NK-92 (cell line): ENCODE results near the gene MYCBPAP.

ENCODE experiments used
- DNase-seq: peaks from one replicate; lab custom pipeline; 2025; ENCODE audit not compliant: unreplicated experiment; lab: John Stamatoyannopoulos, UW

MYCBPAP gene

GRCh38 chr17:50569592-50569991 is 61.4 kb downstream of the MYCBPAP start:
- DNase-seq = no peak

- DNase-seq = no peak
Measured at GRCh38 chr17:50570032-50570431, 61.8 kb downstream of the MYCBPAP start.

GRCh38 chr17:50570528-50570927 is 62.3 kb downstream of the MYCBPAP start:
- no peak for DNase-seq

GRCh38 chr17:50571681-50572080 is 63.4 kb downstream of the MYCBPAP start:
- no peak for DNase-seq

GRCh38 chr17:50572541-50572940 is 64.3 kb downstream of the MYCBPAP start:
- no peak for DNase-seq

- no peak for DNase-seq
Measured at GRCh38 chr17:50573866-50574611, 65.8 kb downstream of the MYCBPAP start.

GRCh38 chr17:50575581-50576210 is 67.5 kb downstream of the MYCBPAP start:
- DNase-seq = no peak

GRCh38 chr17:50576864-50577263 is 68.6 kb downstream of the MYCBPAP start:
- DNase-seq = no peak

GRCh38 chr17:50577451-50577954 is 69.3 kb downstream of the MYCBPAP start:
- DNase-seq = no peak

GRCh38 chr17:50578173-50578572 is 69.9 kb downstream of the MYCBPAP start:
- no peak for DNase-seq

- no peak for DNase-seq
Measured at GRCh38 chr17:50579399-50579798, 71.2 kb downstream of the MYCBPAP start.

GRCh38 chr17:50580646-50581045 is 72.4 kb downstream of the MYCBPAP start:
- DNase-seq = no peak
